ENCODE measurements around the gene TMEM266.
A peak's percentile ranks its signal among the peaks of the same experiment; 100 is the strongest.

GRCh38 chr15:76147906-76148570 lies 88.3 kb downstream of the TMEM266 start:
- TF ChIP-seq, protein P1, sequence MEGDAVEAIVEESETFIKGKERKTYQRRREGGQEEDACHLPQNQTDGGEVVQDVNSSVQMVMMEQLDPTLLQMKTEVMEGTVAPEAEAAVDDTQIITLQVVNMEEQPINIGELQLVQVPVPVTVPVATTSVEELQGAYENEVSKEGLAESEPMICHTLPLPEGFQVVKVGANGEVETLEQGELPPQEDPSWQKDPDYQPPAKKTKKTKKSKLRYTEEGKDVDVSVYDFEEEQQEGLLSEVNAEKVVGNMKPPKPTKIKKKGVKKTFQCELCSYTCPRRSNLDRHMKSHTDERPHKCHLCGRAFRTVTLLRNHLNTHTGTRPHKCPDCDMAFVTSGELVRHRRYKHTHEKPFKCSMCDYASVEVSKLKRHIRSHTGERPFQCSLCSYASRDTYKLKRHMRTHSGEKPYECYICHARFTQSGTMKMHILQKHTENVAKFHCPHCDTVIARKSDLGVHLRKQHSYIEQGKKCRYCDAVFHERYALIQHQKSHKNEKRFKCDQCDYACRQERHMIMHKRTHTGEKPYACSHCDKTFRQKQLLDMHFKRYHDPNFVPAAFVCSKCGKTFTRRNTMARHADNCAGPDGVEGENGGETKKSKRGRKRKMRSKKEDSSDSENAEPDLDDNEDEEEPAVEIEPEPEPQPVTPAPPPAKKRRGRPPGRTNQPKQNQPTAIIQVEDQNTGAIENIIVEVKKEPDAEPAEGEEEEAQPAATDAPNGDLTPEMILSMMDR (IDR thresholded peaks at IDR 0.05), result peak; percentile 90 to 97
- no peak for TF ChIP-seq POLR2A (IDR thresholded peaks at IDR 0.05)
- TF ChIP-seq POLR2AphosphoS5 (IDR thresholded peaks at IDR 0.05), result no peak

All from suprapubic skin (tissue), 4 donors.